OCI-LY1 (cell line): Measurements from ENCODE around the gene TOM1.

ENCODE experiments used
- H2AFZ ChIP-seq: fragments of 200-600 bp; sonication (generic), shearing (Covaris generic); 2 replicates; pipeline ENCODE4 v1.6.0; 2014; ENCODE audit warnings: antibody characterized with exemption, mild to moderate bottlenecking, low read length
- H3F3A ChIP-seq: fragments of 200-600 bp; sonication (generic), shearing (Covaris generic); 2 replicates; pipeline ENCODE4 v1.6.0; 2014; ENCODE audit warnings: mild to moderate bottlenecking, antibody characterized with exemption, low read length, moderate library complexity; ENCODE audit not compliant: insufficient read depth
- H3K27ac ChIP-seq: fragments of 200-600 bp; sonication (generic); 2 replicates; pipeline ENCODE4 v1.5.1; 2014; ENCODE audit warnings: low read length, mixed run types, mild to moderate bottlenecking, low read depth; ENCODE audit not compliant: poor library complexity, severe bottlenecking
- H3K27me3 ChIP-seq: fragments of 200-600 bp; sonication (generic); 2 replicates; pipeline ENCODE4 v1.6.0; 2014; ENCODE audit warnings: antibody characterized with exemption, mild to moderate bottlenecking, low read length, moderate library complexity; ENCODE audit not compliant: insufficient read depth
- H3K36me3 ChIP-seq: fragments of 200-600 bp; sonication (generic); 2 replicates; pipeline ENCODE4 v1.6.1; 2014; ENCODE audit warnings: mild to moderate bottlenecking, antibody characterized with exemption, low read length, moderate library complexity, mixed read lengths; ENCODE audit not compliant: insufficient read depth
- H3K4me1 ChIP-seq: fragments of 200-600 bp; sonication (generic); 2 replicates; pipeline ENCODE4 v1.5.1; 2014; ENCODE audit warnings: mild to moderate bottlenecking, low read length, moderate library complexity; ENCODE audit not compliant: insufficient read depth, severe bottlenecking
- H3K4me2 ChIP-seq: fragments of 200-600 bp; sonication (generic), shearing (Covaris generic); 2 replicates; pipeline ENCODE4 v1.6.1; 2014; ENCODE audit warnings: low read length
- H3K4me3 ChIP-seq: fragments of 200-600 bp; sonication (generic); 2 replicates; pipeline ENCODE4 v1.5.1; 2014; ENCODE audit warnings: low read length, low read depth, mild to moderate bottlenecking, mixed read lengths; ENCODE audit not compliant: poor library complexity, severe bottlenecking
- H3K79me2 ChIP-seq: fragments of 200-600 bp; shearing (Covaris generic); 2 replicates; pipeline ENCODE4 v1.6.1; 2016; ENCODE audit warnings: mixed run types, low read length, mixed read lengths; ENCODE audit not compliant: insufficient read depth
- H3K9ac ChIP-seq: fragments of 200-600 bp; sonication (generic), shearing (Covaris generic); 2 replicates; pipeline ENCODE4 v1.6.1; 2014; ENCODE audit warnings: mild to moderate bottlenecking, low read length, mixed read lengths
- H3K9me2 ChIP-seq: fragments of 200-600 bp; sonication (generic), shearing (Covaris generic); 2 replicates; pipeline ENCODE4 v1.6.1; 2014; ENCODE audit warnings: low read depth, mild to moderate bottlenecking, low read length, mixed read lengths
- H3K9me3 ChIP-seq: fragments of 200-600 bp; shearing (Covaris generic); 2 replicates; pipeline ENCODE4 v1.6.1; 2014; ENCODE audit warnings: low read length, mixed read lengths
- H4K20me1 ChIP-seq: fragments of 200-600 bp; sonication (generic), shearing (Covaris generic); 2 replicates; pipeline ENCODE4 v1.6.0; 2016; ENCODE audit warnings: mild to moderate bottlenecking, low read length; ENCODE audit not compliant: insufficient read depth
- EZH2 ChIP-seq: fragments of 200-600 bp; sonication (generic), shearing (Covaris generic); IDR thresholded peaks from 2 replicates; pipeline ENCODE4 v1.8.0; 2017; ENCODE audit warnings: borderline replicate concordance, mixed run types, mild to moderate bottlenecking, antibody characterized with exemption, low read length, moderate library complexity, mixed read lengths
- TF ChIP-seq, protein P1 (sequence below): fragments of 200-600 bp; sonication (generic), shearing (Covaris generic); IDR thresholded peaks from 2 replicates; pipeline ENCODE4 v1.5.1; 2017; ENCODE audit warnings: mild to moderate bottlenecking, antibody characterized with exemption, low read length, moderate library complexity, mixed read lengths

Gene TOM1

GRCh38 chr22:35397095-35397904 lies 97.6 kb downstream of the TOM1 start:
- H3K79me2 ChIP-seq: peaks cover 13% of the 10 kb centered on the region
- peaks cover 12% of the 10 kb centered on the region; the same call in 1 of the 2 replicates for H3K36me3 ChIP-seq
- H3K9me2 ChIP-seq: no peaks in the 10 kb centered on the region
- H3K9me3 ChIP-seq: no peaks in the 10 kb centered on the region
- H3K9ac ChIP-seq: peak overlapping the region; percentile 18; the same call in 1 of the 2 replicates
- no peaks in the 10 kb centered on the region for H3K27me3 ChIP-seq
- no peak overlapping the region for H2AFZ ChIP-seq
- H3K27ac ChIP-seq: peak overlapping the region; percentile 96
- no peaks in the 10 kb centered on the region for H3F3A ChIP-seq
- no peaks in the 10 kb centered on the region for H4K20me1 ChIP-seq
- H3K4me2 ChIP-seq: peak overlapping the region; percentile 44
- peaks cover 57% of the 10 kb centered on the region for H3K4me1 ChIP-seq
- TF ChIP-seq, protein P1, sequence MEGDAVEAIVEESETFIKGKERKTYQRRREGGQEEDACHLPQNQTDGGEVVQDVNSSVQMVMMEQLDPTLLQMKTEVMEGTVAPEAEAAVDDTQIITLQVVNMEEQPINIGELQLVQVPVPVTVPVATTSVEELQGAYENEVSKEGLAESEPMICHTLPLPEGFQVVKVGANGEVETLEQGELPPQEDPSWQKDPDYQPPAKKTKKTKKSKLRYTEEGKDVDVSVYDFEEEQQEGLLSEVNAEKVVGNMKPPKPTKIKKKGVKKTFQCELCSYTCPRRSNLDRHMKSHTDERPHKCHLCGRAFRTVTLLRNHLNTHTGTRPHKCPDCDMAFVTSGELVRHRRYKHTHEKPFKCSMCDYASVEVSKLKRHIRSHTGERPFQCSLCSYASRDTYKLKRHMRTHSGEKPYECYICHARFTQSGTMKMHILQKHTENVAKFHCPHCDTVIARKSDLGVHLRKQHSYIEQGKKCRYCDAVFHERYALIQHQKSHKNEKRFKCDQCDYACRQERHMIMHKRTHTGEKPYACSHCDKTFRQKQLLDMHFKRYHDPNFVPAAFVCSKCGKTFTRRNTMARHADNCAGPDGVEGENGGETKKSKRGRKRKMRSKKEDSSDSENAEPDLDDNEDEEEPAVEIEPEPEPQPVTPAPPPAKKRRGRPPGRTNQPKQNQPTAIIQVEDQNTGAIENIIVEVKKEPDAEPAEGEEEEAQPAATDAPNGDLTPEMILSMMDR: no peak
- TF ChIP-seq EZH2: no peak
- no peak overlapping the region for H3K4me3 ChIP-seq
